GM19351 (cell line): ENCODE data around the gene PHACTR3.

ENCODE experiments used
- ATAC-seq: cut with Tn5 transposase; IDR thresholded peaks from one replicate; pipeline ENCODE4 v1.9.1; 2021; ENCODE audit warnings: mild to moderate bottlenecking, moderate library complexity; ENCODE audit not compliant: unreplicated experiment

PHACTR3 gene

GRCh38 chr20:59772931-59773913, 168.9 kb downstream of the PHACTR3 start:
- ATAC-seq: no peak

DNA sequence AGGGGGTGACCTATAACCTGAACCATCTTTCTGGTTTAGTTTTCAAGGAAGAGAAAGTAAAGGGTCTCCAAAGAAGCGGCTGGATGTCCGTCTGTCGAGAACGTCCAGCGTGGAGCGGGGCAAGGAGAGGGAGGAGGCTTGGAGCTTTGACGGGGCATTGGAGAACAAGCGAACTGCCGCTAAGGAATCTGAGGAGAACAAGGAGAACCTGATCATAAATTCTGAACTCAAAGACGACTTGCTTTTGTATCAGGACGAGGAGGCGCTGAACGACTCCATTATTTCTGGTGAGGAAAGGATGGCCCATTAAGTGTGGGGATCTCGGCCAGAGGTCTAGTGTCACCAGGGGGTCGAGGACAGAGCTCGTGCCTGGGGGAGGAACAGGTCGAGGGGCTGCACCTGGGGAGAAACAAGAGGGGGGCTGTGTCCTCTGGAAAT, 169.9 kb downstream of the PHACTR3 start:
- ATAC-seq: no peak

GRCh38 chr20:59774921-59775686, 170.8 kb downstream of the PHACTR3 start:
- ATAC-seq: no peak

DNA sequence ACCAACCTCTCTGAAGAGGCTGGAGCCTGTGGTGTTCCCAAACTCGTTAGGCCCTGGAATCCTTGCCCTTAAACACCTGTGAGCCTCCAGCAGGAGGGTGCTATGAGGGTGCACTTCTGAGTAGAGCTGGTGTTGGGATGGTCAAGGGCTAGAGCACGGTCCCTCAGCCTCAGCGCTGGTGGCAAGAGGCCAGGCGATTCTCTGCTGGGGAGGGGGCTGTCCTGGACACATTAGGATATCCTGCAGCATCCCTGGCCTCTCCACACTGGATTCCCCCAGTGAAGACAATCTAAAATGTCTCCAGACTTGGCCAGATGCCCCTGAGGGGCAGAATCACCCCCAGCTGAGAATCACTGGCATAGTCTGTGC, 171.3 kb downstream of the PHACTR3 start:
- ATAC-seq: no peak

DNA sequence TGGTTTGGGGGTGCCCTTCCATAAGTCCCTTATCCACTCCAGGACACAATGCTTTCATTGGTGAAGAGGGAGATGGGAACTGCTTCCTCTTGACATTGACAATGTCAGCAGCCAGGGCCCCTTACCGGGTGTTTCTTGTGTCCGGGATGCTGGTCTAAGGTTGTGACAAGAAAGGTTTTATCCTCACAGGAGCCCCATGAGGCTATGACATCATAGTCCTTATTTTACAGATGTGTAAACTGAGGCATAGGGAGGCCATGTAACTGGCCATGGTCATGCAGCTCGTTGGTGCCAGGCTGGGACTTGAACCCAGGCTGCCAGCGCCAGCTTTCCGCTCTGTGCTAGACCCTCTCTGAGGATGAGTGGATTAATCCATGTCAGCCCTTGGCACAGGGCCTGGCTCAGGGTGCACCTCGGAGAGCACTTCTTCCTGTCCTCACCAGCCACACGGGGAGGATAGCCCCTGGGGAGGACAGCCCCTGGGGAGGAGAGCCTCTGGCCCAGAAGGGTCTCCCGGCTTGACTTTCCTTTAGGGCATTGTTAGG, 171.8 kb downstream of the PHACTR3 start:
- no peak for ATAC-seq

DNA sequence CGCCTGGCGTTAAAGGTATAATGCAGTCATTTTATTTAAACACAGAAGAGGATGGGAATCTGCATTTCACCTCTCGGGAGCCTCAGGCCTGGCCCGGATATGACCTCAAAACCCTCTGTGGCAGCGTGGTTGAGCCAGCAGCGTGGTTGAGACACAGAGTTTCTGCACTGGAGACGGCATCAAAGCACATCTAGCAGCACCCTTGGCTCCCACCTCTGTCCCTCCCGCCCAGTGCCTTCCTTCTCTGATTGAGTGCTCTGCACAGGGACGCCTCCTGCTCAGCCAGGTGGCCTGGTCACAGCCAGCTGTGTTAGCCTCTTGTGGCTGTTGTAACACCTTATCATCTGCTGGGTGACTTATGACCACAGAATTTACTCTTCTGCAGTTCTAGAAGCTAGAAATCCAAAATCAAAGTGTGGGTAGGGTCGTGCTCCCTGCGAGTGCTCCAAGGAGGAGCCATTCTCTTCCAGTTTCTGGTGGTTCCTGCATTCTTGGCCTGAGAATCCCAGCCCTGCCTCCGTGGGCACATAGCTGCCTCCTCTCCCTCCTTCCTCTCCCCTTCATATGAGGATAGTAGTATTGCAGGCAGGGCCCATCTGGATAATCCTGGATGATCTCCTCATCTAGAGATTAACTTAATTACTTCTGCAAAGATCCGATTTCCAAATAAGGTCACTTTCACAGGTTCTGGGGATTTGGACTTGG, 172.4 kb downstream of the PHACTR3 start:
- ATAC-seq: no peak

GRCh38 chr20:59777331-59777725, 173.0 kb downstream of the PHACTR3 start:
- ATAC-seq: no peak

GRCh38 chr20:59777814-59778575, 173.7 kb downstream of the PHACTR3 start:
- no peak for ATAC-seq

DNA sequence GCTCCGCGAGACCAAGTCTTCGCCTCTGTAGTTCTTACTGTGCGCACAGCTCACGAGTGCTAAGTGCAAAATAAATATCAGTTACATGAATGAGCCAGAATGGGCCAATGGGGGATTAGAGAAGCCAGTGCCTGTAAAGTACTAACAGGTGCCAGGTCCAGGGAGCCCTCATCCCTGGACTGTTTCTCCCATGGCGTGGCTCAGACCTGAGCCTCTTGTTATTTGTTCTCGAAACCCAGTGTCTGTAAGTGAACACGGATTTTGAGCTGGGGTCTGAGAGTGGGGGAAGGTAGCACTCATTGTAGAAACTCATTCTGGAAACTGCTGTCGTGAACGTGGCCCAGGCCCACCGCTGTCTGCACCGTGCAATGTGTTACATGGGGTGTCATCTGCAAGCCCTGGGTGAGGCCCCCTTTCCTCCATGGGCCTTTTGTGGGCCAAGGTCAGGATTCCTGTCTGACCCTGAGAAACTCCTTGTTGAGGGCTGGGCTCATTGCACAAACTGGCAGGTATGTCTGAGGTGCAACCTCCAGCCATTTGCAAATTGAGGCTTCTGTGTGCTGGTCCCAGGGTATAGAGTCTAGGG, 174.4 kb downstream of the PHACTR3 start:
- ATAC-seq: no peak

DNA sequence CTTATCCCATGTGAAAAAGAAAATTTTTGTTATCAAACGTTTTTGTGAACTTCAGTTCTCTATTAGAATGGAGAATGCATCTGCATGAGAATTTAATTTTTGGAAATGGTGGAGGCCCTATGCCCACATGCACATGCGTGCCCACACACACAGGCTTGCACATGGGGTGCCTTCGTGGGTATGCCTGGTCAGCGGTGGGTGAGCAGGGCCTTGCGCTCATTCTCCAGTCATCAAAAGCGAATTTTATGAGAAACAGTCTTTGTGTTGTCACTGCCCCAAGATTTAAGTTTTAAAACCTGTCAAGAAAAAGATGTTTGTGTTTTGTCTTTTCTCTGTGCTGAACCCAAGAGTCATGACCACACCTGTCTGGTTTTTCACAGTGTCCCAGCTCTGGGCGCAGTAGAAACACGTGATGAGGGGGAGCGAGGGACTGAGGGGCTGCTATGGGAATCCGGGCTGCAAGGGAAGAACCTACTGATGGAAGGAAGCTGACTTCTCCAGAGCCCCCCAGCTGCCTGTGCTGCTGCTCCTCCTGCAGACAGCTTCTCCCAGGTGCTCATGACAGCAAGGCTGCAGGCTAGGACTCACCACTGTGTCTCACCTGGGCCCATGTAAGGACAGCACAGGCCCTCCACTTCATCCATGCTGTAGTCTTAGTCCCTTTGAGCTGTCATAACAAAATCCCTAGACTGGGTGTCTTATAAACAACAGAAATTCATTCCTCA, 175.5 kb downstream of the PHACTR3 start:
- ATAC-seq: no peak

- no peak for ATAC-seq
Observed at GRCh38 chr20:59780494-59781185, 176.3 kb downstream of the PHACTR3 start.

GRCh38 chr20:59781226-59781625, 176.9 kb downstream of the PHACTR3 start:
- no peak for ATAC-seq

GRCh38 chr20:59782986-59783640, 178.8 kb downstream of the PHACTR3 start:
- ATAC-seq: peak; percentile 53

GRCh38 chr20:59783641-59784010, 179.3 kb downstream of the PHACTR3 start:
- no peak for ATAC-seq

DNA sequence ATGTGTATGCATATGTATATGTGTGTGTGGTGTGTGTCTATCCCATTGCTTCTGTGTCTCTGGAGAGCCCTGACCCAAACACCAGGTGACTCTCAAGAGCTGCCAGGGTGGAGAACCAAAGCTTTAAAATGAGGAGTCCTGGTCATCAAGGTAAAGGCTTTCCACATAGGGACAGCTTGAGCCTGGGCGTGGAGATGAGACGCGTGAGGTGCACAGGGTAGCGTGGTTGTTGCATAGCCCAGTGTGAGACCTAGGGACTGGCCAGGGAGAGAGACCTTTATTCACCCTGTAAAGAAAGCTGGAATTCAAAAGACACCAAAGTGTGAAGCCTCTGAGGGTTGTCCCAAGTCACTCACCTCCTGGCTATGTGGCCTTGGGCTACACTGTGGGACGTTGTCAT, 180.0 kb downstream of the PHACTR3 start:
- ATAC-seq: no peak

- ATAC-seq: no peak
Observed at GRCh38 chr20:59784791-59785668, 180.7 kb downstream of the PHACTR3 start.

DNA sequence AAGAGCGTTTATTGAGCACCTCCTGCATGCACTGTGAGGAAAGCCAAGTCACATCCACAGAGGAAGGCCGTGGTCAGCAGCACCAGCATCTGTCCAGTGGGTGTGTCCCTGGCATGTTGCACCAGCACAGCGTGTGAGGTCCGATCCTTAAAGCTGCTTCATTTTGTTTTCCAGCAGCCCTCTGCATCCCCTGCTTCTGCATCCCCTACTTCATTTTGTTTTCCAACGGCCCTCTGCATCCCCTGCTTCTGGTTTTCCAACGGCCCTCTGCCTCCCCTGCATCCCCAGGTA, 181.3 kb downstream of the PHACTR3 start:
- ATAC-seq: no peak
